MM.1S (cell line): ENCODE measurements around the gene ANKRD31.

Source experiments
- EZH2 ChIP-seq: fragments of 300-600 bp; sonication (generic); optimal IDR thresholded peaks from 2 replicates; pipeline ENCODE3; 2017; ENCODE audit warnings: low read depth, mild to moderate bottlenecking, antibody characterized with exemption, low read length, mixed read lengths
- EZH2phosphoT487 ChIP-seq: fragments of 300-600 bp; sonication (generic); IDR thresholded peaks from 2 replicates; pipeline ENCODE4 v1.6.1; 2018; ENCODE audit warnings: antibody characterized with exemption, low read length
- TF ChIP-seq, protein P1 (sequence below): fragments of 300-600 bp; sonication (generic); IDR thresholded peaks from 2 replicates; pipeline ENCODE4 v1.5.1; 2016; ENCODE audit warnings: antibody characterized with exemption, low read length, mixed read lengths

DNA sequence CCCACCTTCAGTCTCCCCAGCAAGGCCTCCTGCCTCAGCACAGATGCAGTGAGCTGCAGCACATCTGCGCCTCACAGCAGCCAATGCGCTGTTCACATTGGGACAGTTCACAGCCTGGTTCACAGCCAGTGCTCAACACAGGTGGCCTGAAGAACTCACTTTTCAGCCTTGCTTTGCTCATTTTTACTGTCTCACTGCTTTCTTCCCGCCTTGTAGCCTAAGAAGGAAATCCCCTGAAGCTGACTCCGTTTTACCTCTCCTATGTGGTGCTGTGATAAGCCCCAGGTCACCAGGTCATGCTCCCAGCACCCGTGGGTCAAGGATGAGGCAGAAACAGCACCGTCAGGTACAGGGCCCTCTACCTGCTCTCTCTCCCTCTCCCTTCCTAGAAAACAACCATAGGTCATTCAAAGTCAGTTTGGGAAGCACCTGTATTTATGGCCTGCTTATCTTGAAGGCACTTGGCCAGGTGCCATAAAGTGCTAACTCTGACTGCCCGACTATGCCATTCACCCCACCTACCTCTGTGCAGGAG, 185.4 kb downstream of the ANKRD31 start:
- TF ChIP-seq, protein P1, sequence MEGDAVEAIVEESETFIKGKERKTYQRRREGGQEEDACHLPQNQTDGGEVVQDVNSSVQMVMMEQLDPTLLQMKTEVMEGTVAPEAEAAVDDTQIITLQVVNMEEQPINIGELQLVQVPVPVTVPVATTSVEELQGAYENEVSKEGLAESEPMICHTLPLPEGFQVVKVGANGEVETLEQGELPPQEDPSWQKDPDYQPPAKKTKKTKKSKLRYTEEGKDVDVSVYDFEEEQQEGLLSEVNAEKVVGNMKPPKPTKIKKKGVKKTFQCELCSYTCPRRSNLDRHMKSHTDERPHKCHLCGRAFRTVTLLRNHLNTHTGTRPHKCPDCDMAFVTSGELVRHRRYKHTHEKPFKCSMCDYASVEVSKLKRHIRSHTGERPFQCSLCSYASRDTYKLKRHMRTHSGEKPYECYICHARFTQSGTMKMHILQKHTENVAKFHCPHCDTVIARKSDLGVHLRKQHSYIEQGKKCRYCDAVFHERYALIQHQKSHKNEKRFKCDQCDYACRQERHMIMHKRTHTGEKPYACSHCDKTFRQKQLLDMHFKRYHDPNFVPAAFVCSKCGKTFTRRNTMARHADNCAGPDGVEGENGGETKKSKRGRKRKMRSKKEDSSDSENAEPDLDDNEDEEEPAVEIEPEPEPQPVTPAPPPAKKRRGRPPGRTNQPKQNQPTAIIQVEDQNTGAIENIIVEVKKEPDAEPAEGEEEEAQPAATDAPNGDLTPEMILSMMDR: no peak
- TF ChIP-seq EZH2 (no peak), EZH2phosphoT487 (no peak)
